ENCODE data around the gene MAP4K3.
"Not testable (repeated sequence)": the region's sequence is repeated elsewhere in the genome, so short reads cannot be mapped to it uniquely, and the experiment has no call there.

Gene MAP4K3

DNA sequence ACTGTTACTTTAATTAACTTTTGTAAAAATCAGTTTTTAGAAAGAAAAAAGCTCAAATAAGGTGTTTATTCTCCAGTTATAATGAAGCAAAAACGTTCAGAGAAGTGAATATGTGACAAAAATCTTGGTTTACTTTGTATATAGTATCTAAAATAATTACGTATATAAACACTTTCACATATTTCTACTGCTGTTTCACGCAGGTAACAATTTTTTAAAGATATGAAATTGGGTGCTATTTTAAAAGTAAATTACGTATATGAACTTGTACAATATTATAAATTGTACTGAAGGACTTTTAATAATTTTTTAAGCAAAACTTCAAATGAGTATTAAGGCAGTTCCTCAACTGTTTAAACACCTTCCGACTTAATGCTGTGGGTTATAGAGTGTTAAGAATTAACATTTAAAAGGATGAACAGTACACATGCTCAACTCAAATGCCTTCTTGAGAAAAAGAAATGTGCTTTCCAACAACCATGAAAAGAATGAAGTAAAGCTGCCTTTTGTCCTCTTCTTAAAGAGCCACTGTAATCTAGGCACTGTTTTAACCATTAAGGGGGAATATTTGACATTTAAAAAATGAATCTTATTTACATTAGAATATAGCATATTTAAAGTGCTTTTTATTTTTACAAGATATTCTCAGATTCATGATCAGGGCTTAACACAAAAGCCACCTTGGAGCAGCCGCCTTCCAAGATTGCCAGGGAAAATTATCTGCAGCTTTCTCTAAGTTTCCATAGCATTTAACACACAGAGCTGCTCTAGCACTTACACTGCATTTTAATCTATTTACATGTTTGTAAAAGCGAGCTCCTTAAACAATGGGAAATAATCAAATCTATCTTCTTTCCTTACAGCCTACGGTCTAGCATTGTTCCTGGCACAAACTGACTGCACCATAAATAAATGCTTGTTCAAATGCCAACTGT is 136.8 kb downstream of the MAP4K3 start:
- DNase-seq, result no peak

DNA sequence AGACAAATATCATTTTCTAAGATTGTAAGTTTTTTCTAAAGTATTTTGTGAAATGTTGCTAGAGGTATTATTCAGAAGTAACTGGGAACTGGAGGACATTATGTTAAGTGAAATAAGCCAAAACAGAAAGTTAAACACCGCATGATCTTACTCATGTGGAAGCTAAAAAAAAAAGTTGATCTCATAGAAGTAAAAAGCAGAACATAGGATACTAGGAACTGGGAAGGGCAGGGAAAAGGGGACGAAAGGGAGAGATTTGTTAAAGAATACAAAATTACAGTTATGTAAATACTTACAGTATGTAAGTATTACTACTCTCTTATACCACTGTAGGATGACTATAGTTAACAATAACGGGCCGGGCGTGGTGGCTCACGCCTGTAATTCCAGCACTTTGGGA is 146.7 kb downstream of the MAP4K3 start:
- DNase-seq, result no peak

DNA sequence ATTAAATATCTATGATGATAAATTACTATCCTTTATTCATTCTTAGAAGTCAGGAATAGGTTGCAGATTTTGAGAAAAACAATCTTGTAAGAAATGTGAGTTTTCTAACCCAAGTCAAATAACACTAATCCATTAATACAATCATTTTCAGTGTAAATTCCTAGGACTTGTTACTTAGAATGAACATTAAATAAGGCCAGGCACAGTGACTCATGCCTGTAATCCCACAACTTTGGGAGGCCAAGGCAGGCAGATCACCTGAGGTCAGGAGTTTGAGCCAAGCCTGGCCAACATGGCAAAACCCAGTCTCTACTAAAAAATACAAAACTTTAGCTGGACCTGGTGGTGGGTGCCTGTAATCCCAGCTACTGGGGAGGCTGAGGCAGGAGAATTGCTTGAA is 147.5 kb downstream of the MAP4K3 start:
- no peak for DNase-seq

DNA sequence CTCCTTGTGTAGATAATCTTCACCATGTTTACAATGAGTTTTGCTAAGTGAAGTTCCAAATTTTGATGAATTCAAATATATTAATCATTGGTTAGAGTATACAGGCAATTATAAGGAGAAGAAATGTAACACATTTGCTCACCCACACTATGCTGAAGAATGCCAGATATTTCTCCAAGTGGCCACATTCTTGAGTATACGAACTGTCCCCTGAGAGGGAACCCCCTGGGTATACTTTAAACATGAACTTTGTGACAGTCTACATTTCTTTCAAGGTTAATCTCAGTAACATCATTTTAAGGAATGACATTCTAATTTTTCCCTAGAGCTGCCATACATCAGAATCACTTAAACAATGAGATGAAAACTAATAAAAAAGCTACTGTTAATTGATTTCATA is 153.5 kb downstream of the MAP4K3 start:
- no peak for DNase-seq

DNA sequence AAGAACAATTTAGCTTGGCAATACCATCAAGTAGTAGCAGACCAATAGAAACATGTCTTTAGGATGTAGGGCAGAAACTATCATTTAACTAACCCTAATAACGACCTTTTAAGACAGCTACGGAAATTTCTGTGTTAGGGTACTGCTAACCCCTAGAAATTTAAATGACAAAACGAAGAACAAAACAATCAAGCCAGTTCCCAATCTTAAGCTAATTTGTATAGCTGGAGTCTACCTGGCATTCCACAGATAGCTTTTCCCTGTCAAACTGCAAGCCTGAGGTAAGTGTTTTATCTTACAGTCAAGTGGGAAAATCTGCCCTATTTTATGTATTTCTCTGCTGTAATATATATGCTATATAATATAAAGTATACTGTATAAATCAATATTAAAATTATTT is 155.7 kb downstream of the MAP4K3 start:
- no peak for DNase-seq

DNA sequence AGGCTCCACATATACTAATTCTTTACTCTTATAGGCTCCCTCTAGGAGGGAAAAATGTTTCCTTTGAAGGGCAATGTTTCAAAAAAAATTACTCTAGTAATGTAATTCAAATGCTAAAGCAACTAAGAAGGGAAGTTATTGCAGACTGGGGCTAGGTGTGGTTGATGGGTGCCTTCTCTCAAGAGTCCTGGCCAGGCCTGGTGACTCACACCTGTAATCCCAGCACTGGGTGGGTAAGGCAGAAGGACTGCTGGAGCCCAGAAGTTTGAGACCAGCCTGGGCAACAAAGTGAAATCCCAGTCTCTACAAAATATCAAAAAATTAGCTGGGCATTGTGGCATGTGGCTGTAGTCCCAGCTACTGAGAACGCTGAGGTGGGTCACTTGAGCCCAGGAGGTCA is 162.1 kb downstream of the MAP4K3 start:
- no peak for DNase-seq

DNA sequence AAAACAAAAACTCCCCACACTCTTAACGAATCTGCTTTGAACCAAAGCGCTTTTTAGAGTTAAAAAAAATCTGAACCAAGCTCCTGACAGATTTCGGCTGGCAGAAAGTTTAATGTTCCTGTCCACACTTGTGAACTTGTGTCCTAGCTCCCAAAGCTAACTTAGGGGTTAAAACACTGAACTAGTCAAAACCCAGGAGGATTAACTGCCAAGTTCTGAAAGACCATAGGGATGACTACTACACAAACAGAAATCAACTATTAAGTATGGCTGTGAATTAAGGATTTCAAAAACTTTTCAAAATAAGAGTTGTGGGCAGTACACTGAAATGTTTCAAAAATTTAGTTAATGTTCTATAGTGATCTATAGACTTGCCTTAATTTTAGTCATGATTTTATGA is 167.1 kb downstream of the MAP4K3 start:
- no peak for DNase-seq

DNA sequence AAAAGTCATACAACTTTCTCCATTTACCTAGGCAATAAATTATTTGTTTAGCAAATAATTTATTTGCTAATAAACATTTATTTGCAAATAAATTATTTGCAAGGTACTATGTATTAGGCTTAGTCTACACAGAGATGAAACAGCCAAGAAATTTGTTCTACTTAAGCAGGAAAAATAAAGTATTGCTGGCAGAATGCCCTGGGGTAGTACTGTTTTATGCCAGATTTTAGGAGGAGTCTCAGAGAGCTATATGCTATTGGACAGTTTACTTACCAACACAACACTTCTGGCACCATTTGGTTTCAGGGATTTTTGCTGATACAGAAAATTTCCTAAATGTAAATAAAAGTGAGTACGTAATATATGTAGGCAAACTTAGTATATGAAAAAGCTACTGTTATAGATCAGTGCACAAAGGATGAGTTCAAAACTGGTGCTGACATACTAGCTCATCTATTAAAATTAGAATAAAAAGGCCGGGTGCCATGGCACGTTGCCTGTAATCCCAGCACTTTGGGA is 170.1 kb downstream of the MAP4K3 start:
- no peak for DNase-seq

DNA sequence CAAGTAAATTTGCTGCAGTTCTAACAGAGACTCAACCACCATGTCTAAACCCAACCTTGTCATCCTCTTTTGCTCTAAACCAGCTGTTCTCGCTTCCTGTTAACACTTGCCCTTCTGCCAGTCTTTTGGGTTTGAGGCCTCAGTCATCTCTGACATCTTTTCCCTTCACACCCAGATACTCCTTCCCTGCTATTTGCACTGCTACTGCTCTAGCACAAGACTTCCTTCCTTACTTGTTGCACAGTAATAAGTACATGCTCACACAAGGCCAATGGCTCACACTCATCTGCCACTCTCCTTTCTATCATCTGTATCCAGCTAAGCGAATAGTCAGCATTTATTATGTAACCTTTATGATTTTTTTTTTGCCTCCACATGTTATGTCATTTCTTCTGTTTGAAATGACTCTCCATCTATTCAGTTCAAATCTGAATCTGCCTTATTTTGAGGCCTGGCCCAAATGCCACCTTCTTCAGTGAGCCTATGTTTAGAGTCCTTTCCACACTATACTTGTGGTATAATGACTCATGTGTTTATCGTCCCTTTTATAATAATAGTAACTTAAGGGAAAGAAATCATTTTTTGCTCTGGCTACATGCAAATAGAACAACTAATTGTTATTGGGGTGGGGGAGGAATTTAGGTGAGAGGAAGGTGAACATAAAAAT is 170.8 kb downstream of the MAP4K3 start:
- no peak for DNase-seq

DNA sequence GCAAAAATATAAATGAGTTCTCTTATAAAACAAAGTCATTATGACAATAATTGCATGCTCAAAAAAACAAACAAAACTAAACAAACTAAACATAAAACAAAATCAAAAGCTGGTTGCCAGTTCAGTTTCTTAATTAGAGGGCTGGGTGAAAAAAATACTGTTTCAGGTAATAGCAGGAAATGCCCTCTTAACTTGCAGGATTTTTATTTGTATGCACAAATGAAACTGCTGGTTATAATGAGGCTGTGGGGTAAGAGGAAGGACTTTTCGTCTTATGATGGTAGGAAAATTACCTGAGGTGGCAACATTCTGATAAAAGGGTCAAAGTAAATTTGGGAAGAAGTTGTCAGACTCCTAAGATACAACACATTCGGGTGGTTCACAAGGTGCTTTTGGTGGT is 171.8 kb downstream of the MAP4K3 start:
- no peak for DNase-seq

DNA sequence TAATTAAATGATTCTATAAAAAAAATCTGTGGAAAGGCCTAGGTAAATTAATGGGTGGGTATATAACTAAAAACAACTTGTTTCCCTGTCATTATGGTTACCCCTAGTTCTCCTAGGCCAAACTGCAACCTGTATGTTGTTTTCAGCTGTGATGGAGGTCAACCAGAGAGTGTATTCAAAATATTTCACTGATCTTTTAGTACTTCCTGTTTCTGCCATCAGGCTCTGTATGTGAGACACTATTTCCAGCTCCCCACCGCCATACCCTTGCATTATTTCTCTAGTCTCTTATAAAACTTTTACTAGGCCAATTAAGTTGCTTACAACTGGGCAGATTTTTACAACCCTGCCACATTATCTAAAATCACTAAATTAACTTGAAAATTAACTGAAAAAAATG is 172.4 kb downstream of the MAP4K3 start:
- DNase-seq, result no peak

DNA sequence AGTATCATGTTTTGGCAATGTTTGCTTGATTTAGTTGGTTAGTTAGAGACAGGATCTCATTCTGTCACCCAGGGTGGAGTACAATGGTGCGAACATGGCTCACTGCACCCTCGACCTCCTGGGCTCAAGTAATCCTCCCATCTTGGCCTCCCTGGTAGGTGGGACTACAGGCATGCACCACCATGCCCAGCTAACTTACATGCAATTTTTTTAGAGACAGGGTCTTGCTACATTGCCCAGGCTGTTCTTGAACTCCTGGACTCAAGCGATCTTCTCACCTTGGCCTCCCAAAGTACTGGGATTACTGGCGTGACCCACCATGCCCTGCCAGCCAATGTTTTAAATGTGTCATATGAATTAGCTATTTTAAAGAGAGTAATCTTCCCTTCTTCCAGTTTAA is 177.0 kb downstream of the MAP4K3 start:
- DNase-seq, result no peak

DNA sequence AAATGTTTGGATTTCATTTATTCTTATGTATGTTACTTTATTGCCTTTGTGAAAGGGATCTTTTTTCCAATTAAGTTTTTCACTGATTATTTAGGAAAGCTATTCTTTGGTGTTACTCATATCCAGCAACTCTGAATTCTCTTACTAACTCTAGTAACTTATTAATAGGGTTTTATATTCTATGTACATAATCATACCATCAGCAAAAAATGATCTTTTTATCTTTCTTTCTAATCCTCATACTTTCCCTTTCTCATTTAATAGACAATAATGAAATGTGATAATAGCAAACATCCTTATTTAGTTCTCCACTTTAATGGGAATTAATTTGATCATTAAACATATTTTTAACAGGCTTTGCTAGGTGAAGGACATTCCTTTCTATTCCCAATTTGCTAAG is 181.0 kb downstream of the MAP4K3 start:
- no peak for DNase-seq

DNA sequence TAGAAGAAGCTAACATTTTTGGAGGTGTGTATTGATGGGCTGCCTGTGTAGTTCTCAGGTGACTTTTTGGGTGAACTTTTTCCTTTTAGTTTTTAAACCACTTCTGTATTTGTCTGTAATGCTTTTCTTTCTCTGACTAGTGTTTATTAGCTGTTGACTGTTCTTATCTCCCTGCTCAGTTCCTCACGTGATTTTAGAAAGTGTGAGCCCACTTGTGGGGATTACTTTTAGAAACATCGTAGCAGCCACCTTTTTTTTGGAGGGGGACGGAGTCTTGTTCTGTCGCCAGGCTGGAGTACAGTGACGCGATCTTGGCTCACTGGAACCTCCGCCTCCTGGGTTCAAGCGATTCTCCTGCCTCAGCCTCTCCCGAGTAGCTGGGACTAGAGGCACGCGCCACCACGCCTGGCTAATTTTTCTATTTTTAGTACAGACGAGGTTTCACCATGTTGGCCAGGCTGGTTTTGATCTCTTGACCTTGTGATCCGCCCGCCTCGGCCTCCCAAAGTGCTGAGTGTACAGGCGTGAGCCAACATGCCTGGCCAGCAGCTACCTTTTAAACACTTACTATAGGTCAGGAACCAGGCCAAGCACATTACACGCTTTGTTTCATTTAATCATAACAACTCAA is 184.1 kb downstream of the MAP4K3 start:
- no peak for DNase-seq

DNA sequence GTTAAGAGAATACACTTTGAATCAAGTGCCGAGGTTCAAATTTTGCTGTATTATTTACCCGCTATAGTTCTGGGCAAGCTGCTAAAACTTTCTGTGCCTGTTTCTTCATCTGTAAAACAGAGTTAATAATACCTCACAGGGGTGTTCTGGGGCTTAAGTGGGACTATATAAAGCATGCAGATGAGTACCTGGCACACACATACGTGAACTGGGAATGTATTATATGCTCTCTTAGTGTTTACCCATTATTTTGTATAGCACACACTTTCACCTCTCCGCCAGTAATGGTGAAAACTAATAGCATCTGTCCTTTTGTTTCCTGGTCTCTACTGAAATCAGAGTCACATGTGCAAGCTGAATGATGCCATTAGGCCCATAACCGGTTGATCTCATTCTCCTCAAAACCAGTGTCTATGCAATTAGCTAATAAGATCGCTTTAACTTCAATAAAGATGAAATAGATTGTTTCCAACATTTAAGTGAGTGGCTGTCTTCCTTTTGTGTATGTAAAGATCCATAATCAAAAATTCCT is 189.5 kb downstream of the MAP4K3 start:
- DNase-seq, result no peak

DNA sequence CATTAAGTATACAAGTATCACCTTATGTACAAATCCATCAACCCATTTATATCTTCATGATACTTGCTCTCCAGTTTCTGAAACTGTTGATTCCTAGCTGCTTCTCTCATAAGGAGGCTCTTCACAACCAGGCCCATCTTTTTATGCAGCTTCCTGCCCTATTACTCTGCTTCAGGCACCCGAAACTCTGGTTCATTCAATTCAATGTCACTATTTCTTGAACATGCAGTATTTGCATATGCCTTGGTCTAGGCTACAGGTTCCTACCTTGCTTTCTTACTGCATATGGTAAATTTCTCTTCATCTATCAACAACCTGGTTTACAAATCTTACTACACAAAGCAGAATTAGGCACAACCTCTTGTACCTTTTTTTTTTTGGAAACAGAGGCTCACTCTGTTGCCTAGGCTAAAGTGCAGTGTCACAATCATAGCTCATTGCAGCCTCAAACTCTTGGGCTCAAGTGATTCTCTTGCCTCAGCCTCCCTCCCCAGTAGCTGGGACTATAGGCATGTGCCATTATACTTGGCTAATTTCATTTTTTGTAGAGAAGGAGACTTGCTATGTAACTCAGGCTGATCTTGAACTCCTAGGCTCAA is 190.6 kb downstream of the MAP4K3 start:
- DNase-seq, result no peak

DNA sequence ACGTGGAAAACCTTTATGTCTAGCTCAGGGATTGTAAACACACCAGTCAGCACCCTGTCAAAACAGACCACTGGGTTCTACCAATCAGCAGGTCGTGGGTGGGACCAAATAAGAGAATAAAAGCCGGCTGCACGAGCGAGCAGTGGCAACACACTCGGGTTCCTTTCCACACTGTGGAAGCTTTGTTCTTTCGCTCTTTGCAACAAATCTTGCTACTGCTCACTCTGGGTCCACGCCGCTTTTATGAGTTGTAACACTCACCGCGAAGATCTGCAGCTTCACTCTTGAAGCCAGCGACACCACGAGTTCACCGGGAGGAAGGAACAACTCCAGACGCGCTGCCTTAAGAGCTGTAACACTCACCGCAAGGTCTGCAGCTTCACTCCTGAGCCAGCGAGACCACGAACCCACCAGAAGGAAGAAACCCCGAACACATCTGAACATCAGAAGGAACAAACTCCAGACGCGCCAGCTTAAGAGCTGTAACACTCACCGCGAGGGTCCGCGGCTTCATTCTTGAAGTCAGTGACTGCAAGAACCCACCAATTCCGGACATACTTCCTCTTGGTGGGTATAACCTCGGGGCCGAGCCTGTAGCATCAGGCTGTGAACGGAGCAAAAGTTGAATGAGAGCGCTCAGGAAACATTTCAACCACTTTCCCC is 192.0 kb downstream of the MAP4K3 start:
- DNase-seq, result peak; percentile 57 to 61

DNA sequence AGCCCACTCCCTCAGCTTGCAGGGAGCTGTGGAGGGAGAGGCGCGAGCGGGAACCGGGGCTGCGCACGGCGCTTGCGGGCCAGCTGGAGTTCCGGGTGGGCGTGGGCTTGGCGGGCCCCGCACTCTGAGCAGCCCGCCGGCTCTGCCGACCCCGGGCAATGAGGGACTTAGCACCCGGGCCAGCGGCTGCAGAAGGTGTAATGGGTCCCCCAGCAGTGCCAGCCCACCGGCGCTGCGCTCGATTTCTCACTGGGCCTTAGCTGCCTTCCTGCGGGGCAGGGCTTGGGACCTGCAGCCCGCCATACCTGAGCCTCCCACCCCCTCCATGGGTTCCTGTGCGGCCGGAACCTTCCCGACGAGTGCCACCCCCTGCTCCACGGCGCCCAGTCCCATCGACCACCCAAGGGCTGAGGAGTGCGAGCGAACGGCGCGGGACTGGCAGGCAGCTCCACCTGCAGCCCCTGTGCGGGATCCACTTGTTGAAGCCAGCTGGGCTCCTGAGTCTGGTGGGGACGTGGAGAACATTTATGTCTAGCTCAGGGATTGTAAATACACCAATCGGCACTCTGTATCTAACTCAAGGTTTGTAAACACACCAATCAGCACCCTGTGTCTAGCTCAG is 192.7 kb downstream of the MAP4K3 start:
- DNase-seq, result not testable (repeated sequence)

DNA sequence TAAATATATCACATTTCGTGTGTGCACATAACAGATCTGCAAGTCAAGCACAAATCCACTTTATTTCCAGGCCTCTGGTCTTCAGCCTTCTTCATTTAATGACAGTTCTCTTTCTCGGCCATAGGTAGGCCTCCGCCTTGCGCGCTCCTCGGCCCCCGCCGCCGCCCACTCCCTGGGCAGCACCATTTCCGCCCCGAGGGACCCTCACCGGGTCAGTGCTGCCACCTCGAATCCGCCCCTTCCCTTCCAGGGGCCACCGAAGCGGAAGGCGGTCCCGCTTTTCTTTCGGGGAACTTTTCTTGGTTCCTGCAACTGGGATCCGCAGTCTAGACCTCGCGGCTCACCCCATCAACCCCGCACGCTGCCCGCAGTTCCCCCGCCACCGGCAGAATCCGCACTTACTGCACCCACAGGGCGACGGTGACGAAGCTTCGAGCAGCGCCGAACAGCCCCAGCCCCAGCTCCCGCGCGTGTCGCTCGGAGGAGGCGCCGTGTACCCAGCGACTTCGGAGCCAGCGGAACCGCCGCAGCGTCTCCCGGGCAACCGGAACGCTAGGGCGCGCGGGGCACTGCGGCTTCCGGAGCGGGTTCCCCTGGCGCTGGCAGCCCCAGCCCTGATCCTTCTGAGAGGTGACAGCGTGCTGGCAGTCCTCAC is 193.5 kb downstream of the MAP4K3 start, which contains the start of gene CDKL4:
TSS of gene CDKL4 (minus strand) at position 502 of the 655 bp plus-strand sequence.
- peak; percentile 45 to 56 for DNase-seq

DNA sequence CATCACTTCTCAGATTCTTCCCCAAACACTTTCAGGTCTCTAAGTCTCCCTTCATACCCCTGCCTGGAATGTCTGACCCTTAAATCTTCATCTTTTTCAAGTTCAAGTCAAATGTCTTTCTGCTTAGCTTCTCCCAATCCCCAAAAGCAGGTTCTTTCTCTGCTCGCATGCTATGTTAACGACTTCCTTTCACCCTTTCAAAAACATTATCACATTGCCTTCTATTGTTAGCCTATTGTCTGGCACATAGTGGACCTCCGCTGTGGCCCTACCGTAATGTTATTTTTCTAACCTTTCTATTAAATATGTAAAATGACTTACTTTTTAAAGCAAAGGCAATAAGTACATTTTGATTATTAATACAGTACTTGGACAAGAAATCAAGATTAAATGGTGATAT is 195.5 kb downstream of the MAP4K3 start:
- no peak for DNase-seq

DNA sequence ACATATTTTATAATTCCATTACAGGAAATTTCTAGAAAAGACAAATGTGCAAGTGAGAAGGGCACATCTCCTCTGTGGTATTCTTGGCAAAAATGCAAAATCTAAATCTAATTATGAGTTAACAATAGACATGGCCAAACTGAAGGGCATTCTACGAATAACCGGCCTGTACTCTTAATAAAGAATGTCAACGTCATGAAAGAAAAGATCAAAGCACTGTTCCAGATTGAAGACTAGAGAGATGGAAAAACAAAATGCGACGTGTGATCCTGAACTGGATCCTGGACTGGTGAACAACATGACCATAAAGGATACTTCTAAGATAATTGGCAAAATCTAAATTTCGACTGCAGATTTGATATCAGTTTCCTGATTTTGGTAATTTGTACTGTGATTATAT is 196.3 kb downstream of the MAP4K3 start:
- DNase-seq, result no peak

Measured in activated T-cell treated with anti-CD3 and anti-CD28 coated beads, Interleukin-2, amount 50 U/mL, for 48 hours (primary cell).